HG03457 (cell line): ENCODE data around the gene SMIM7.
"Not testable (repeated sequence)": the region's sequence is repeated elsewhere in the genome, so short reads cannot be mapped to it uniquely, and the experiment has no call there.

Experiments used
- ATAC-seq: cut with Tn5 transposase; IDR thresholded peaks from one replicate; pipeline ENCODE4 v1.9.1; 2021; ENCODE audit warnings: moderate number of reproducible peaks; ENCODE audit not compliant: unreplicated experiment

SMIM7 gene

DNA sequence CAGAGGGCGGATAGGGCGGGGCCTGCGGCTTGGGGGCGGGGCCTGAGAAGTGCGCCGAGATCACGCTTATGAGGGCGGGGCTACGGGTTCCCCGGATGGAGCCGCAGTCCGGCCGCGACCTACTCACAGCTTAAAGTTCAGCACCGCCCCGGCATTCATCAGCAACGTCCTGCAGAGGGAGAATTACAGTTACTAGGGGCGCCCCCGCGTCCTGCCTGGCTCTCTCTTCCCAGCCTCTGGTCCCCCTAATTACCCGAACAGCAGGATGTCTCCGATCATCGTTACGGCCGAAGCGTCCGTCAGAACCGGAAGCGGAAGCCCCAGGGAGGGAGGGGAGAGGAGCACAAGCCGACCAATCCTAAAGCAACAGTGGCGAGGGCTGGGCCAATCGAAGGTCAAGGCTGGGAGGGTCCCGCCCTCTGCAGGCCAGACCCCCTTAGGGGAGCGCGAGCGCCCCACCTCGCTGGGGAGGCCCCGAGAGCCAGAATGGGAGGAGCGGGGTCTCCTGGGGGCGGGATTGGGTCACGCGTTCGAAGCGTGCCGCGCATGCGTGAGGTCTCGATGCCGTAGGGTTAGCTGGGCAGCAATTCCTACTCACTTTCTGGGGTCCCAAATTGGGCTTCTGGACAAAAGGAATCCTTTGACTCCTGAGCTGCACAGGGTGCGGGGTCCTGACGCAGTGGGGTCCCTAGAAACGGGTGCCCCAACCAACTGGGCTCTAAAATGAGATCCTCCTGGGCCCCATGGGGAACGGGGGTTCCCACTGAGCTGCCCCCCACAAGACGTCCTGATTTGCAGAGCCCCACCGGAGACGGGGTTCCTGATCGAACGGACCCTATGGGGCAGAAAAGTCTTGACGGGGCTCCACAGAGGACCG is at the start of gene SMIM7:
SMIM7 (minus strand) TSS at position 313 of the 877 bp plus-strand sequence; CDS start at position 279, 34 bp downstream.
- ATAC-seq, result peak; percentile 79

DNA sequence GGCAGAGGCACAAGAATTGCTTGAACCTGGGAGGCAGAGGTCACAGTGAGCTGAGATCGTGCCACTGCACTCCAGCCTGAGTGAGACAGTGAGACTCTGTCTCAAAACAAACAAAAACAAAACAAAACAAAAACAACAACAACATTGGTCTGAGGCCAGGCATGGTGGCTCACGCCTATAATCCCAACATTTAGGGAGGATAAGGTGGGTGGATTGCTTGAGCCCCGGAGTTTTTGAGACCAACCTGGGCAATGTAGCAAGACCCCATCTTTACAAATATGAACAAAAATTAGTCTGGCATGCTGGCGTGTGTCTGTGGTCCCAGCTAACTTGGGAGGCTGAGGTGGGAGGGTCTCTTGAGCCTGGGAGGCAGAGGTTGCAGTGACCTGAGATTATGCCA is 43.7 kb upstream of the SMIM7 start:
- no peak for ATAC-seq

DNA sequence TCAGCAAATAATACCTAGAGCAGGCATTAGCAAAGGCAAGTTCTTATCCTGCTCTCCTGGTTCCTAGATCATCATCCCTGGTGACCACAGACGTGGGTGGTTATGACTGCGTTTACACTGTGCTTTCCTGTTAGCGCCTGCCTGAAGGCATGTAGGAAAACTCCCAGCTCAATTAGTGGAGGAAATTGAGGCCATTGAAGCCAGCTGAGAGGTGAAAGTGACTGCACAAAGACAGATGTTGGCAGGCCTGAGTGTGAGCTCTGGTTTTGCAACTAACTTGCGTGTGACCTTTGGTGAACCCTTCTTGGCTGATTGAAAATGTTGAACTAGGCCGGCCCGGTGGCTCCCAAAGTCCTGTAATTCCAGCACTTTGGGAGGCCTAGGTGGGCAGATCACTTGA is 42.2 kb upstream of the SMIM7 start:
- no peak for ATAC-seq

DNA sequence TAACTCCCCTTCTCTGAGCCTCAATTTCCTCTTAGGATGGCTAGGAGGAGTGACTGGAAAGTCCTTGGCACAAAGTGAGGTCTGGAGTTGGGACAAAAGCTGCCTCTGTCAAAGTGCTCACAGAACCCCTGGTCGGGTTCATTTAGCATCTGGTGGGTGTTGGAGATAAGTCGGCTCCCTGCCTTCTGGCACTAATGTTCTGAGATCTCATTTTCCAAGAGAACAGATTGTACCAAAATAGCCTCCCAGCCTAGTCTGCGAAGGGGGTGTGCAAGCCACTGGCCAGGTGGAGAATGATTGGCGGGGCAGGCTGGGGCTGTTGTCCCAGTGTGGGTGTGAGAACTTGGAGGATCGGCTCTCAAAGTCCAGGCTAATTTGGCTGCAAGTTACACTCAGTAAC is 39.0 kb upstream of the SMIM7 start:
- ATAC-seq, result no peak

DNA sequence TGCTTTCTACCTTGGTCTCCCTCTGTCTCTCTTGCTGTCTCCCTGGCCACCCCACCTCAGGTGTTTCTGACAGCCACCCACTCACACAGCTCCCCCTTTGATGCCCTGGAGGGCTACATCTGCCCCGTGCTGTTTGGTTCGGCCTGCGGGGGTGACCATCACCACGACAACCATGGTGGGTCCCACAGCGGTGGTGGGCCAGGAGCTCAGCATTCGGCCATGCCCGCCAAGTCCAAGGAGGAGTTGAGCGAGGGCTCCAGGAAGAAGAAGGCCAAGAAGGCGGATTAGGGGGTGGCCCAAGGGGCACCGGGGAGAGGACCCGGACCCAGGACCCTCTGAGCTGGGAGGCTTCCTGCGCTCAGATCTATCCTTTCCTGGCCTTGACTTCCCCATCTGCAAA is 28.1 kb upstream of the SMIM7 start:
- no peak for ATAC-seq

DNA sequence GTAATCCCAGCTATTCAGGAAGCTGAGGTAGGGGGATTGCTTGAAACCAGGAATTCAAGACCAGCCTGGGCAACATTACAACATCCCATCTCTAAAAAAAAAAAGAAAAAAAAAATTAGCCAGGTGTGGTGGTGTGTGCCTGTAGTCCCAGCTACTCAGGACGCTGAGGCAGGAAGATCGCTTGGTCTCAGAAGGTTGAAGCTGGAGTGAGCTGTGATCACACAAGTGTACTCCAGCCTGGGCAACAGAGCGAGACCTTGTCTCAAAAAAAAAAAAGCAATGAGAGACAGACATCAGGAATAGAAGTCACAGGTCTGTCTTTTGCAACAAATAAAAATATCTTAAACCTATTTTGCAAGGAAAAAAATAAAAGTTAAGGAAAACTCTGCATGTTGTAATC is 24.3 kb upstream of the SMIM7 start:
- ATAC-seq, result no peak

DNA sequence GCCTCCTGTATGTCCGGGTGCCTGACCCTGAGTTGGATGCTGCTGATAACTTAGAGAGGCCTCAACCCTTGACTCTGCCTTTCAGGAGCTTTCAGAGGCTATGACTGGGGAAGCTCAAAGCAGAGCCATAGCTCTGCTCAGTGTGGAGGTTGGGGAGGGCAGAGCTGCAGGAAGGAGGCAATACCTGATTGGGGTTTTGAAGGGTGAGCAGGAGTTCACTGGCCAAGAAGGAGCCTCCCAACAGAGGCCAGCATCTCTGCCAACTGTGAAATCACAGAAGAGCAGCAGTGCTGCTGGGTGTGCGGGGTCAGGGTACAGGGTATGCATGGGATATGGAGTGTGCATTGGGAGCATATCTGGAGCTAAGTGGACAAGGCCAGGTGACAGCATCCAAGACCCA is 22.6 kb upstream of the SMIM7 start:
- no peak for ATAC-seq

DNA sequence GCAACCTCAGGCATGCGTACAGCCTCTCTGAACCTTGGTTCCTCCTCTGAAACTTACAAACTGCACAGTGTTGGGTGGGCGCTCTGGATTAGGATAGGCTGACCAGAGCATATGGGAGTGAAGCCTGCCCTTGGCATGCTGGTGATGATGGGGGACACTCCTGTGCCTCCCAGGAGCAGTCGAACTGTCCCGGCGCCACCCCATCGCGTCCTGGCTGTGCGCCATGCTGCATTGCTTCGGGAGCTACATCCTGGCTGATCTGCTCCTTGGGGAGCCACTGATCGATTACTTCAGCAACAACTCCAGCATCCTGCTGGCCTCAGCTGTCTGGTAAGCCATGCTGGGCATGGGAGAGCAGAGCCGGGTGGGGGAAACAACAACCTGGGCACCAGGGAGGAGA is 19.9 kb upstream of the SMIM7 start:
- no peak for ATAC-seq

DNA sequence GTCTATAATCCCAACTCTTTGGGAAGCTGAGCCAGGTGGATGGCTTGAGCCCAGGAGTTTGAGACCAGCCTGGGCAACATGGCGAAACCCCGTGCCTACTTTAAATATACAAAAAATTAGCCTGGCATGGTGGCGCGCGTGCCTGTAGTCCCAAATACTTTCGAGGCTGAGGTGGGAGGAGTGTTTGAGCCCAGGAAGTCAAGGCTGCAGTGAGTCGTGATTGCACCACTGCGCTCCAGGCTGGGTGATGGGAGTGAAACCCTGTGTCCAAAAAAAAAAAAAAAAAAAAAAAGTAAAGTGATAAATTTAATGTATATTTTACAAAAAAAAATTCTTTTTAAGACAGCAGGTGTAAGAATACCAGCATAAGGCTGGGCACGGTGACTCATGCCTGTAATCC is 18.6 kb upstream of the SMIM7 start:
- ATAC-seq, result no peak

DNA sequence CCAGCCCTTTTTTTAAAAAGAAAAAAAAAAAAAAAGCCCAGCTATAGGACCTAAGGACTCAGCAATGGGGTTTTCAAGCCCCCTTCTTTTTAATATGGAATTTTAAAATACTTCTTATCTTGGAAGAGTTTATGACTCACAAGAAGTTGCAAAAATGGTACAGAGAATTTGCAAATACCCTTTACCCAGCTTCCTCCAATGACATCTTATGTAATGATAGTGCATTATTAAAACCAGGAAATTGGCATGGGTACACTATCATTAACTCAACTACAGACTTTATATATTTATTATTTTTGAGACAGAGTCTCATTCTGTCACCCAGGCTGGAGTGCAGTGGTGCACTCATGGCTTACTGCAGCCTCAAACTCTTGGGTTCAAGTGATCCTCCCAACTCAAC is 17.1 kb upstream of the SMIM7 start:
- ATAC-seq, result no peak

DNA sequence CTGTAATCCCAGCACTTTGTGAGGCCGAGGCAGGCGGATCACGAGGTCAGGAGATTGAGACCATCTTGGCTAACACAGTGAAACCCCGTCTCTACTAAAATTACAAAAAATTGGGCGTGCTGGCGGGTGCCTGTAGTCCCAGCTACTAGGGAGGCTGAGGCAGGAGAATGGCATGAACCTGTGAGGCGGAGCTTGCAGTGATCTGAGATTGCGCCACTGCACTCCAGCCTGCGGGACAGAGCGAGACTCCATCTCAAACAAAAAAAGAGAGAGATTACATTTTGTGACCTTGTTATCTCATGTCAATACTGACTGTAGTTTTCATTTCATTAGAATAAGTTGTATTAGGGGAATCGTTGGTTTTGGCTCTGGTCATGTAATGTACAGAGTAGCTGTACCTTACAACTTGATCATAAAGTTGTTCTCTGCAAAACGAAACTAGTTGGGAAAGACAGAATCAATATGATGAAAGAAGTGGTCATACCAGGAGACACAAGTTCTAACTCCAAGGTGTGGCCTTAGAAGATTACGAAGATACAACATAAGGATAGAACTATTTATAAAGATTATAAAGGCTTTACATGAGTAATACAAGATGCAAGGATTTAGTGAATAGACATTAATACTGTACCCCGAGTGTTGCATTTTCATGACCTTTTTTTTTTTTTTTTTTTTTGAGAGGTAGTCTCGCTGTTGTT is 16.3 kb upstream of the SMIM7 start:
- ATAC-seq, result no peak

DNA sequence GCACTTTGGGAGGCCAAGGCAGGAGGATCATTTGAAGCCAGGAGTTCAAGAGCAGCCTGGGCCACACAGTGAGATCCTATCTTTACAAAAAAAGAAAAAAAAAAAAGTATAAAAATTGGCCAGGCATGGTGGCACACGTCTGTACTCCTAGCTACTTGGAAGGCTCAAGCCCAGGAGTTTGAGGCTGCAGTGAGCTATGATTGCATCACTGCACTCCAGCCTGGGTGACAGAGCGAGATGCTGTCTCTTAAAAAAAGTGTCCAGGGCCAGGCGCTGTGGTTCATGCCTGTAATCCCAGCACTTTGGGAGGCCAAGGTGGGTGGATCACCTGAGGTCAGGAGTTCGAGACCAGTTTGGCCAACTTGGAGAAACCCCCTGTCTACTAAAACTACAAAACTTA is 13.9 kb upstream of the SMIM7 start:
- ATAC-seq, result not testable (repeated sequence)

DNA sequence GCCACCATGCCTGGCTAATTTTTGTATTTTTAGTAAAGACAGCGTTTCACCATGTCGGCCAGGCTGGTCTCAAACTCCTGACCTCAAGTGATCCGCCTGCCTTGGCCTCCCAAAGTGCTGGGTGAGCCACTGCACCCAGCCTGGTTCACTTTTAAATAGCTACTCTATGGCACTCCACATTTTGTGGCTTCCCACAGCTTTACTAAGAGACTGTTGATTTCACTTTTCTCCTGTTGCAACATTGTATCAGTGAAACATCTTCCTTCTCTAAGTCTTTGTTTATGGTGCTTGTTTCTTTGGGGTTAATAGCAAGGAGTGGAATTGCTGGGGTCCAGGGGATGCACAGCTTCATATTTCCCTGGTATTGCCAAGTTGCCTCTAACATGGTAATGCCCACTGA is 13.3 kb upstream of the SMIM7 start:
- no peak for ATAC-seq

DNA sequence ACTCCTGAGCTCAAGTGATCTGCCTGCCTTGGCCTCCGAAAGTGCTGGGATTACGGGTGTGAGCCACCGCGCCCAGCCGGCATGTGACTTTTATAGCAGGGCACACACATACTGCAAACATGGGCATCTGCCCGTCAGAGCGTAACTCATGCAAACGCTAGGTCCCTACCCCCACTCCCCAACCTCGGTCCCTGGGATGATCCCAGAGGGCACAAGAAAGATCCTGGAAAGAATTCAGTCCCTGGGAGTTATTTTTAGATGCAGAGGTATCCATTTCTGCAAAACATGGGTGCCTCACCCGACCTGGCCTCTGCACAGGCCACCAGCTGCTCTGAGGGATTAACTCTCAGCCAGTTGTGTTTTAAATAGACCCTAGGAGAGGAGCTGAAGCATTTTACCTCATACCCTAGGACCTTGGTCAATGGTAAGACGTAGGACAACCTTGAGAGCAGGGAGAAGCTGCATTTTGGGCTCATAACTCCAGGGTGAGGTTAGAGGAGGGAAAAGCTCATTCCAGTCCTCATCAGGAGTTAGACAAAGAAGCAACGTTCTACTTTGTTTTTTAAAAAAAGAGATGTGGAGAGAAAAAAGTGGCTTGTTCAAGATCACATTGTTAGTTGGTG is 11.8 kb upstream of the SMIM7 start:
- no peak for ATAC-seq

DNA sequence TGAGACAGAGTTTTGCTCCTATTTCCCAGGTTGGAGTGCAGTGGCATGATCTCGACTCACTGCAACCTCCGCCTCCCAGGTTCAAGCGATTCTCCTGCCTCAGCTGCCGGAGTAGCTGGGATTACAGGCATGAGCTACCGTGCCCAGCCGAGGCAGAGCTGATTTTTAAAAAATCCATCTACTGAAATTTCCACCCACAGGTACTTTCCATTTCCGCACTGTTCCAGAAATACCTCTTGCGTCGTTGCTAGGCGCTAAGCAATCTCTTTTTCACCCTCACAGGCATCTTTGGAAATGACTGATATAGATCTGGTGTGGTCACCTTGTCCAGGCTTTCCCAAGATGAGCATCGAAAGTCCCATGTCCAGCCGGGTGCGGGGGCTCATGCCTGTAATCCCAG is 10.3 kb upstream of the SMIM7 start:
- no peak for ATAC-seq

DNA sequence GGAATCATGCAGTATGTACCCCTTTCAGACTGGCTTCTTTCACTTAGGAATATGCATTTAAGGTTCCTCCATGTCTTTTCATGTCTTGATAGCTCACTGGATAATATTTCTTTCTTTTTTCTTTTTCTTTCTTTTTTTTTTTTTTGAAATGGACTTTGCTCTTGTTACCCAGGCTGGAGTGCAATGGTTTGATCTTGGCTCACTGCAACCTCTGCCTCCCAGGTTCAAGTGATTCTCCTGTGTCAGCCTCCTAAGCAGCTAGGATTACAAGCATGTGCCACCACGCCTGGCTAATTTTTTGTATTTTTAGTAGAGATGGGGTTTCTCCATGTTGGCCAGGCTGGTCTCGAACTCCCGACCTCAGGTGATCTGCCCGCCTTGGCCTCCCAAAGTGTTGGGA is 8.8 kb upstream of the SMIM7 start:
- not testable (repeated sequence) for ATAC-seq

DNA sequence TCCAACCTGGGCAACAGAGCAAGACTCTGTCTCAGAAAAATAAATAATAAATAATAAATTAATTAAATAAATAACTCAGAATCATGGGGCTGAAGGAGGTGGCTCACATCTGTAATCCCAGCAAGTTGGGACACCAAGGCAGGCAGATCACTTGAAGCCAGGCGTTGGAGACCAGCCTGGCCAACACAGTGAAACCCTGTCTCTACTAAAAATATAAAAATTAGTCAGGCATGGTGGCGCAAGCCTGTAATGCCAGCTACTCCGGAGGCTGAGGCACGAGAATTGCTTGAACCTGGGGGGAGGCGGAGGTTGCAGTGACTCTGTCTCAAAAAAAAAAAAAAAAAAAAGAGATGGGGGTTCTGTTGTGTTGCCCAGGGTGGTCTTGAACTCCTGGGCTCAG is 8.2 kb upstream of the SMIM7 start:
- ATAC-seq, result no peak

DNA sequence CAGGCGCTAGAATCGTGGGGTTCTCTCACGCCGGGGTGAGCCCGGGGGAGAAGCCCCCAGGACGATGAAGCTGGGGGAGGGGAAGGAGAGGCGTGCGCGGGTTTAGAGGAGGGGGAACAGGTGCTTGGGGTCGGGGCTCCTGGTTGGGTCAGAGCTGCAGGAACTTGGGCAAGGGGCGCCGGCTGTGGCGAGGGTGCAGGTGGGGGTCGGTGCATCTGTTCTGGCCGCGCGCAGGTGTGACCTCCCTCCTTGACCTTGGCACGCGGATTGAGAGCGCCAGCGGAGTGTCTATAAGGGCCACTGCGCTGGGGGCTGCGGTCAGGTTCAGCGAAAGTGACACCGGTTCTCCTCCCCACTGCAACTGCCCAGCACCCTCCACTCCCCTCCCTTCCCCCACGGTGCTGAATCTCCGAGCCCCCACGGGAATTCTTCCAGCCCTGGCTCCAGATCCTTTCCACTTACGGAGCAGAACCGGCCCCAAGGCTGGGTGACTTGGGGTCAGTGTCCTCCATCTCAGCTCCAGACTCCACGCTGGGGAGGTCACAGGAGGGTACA is 1.6 kb upstream of the SMIM7 start:
- ATAC-seq, result no peak

DNA sequence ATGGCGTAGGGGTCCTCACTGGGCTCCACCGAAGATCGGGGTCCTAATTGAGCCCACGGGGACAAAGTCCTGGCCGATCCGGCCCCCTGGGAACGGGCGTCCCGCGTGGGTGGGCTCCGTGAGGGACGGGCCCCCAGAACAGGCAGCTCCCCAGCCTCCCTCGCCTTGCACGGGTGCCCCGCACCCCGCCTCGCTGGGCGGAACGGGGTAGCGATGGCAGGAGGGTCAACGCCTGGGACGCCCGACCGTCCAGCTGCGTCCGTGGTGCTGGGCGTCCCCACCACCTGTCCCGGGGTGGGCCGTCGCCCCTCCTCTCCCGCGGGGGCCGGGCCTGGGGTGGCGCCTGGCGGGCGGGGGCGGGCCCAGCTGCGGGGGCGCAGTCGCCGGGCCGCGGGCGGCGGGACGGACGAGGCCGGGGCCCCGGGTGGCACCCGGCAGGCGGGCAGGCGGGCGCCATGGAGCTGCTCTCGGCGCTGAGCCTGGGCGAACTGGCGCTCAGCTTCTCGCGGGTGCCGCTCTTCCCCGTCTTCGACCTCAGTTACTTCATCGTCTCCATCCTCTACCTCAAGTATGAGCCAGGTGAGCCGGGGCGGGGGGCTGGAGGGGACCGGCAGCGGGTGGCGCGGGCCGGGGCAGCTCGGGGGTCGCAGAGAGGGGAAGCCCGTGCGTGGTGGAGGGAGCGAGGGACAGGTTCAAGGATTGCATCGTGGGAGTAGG is 977 bp upstream of the SMIM7 start, which contains the start of gene TMEM38A:
TMEM38A (plus strand) TSS at position 377 of the 717 bp plus-strand sequence; CDS start at position 456, 79 bp downstream.
- no peak for ATAC-seq

DNA sequence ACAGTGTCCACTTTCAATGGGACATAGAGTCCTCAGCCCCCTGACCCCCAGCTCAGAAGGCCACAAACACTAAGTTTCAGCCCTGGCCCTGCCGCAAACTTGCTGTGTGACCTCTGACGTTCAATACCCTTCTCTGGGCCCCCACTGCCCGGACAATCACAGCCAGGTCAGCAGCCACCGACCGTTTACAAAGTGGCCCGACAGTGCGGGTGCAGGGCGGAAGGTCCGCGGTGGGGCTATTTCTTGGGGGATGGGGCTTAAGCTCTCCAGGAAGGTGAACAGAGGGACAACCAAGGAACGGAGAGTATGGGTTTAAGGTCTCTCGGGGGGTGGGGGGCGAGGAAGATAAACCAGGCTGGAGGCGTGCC is 496 bp downstream of the SMIM7 start:
- ATAC-seq, result no peak

DNA sequence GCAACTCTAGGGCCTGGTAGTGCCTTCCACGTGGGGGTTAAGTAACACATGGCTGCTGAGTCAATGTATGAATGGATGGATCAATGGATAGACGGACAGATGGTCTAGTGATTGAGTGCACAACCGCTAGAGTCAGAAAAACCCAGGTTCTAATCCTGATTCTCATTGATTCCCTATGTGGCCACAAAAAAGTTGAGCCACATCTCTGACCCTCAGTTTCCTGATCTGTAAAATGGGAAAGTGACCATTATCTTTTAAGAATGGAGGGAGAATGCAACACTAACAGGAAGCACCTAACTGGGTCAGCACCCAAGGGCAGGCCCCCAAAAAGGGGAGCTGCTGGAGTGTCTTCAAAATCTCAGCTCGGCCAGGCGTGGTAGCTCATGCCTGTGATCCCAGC is 2.6 kb downstream of the SMIM7 start:
- ATAC-seq, result no peak
